Measurements from ENCODE around the gene ZNF621.

The ZNF621 gene

DNA sequence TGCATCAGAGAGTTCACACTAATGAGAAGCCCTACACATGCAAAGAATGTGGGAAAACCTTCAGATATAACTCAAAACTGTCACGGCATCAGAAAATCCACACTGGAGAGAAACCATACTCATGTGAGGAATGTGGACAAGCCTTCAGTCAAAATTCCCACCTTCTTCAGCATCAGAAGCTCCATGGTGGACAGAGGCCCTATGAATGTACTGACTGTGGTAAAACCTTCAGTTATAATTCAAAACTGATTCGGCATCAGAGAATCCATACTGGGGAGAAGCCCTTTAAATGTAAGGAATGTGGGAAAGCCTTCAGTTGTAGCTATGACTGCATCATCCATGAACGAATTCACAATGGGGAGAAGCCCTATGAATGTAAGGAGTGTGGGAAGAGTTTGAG is 37.6 kb upstream of the ZNF621 start:
- Histone ChIP-seq H3K79me2 (ENCODE audit: insufficient read depth, low read length) (no peaks in the 10 kb centered on the region), H3K36me3 (ENCODE audit: insufficient read depth, low read length) (peaks cover 12% of the 10 kb centered on the region; the same call in 1 of the 2 replicates), H3K9ac (ENCODE audit: low read depth, low read length, poor library complexity, severe bottlenecking) (no peak overlapping the region), H4K20me1 (ENCODE audit: insufficient read depth, low read length, poor library complexity, severe bottlenecking) (no peaks in the 10 kb centered on the region), H3K9me3 (ENCODE audit: insufficient read depth, low read depth, low read length) (peaks cover 16% of the 10 kb centered on the region; the same call in 1 of the 2 replicates), H3K4me1 (ENCODE audit: insufficient read depth, low read length, poor library complexity, severe bottlenecking) (no peaks in the 10 kb centered on the region), H3K27me3 (ENCODE audit: insufficient read depth, low read length, poor library complexity, severe bottlenecking) (no peaks in the 10 kb centered on the region), H3K4me3 (ENCODE audit: low read length, poor library complexity, severe bottlenecking) (no peak overlapping the region), H3K4me2 (ENCODE audit: low read depth, low read length, poor library complexity, severe bottlenecking) (no peak overlapping the region), H3F3A (ENCODE audit: low read depth) (no peaks in the 10 kb centered on the region), H3K9me2 (replicated peaks; ENCODE audit: low read depth, low read length) (no peaks in the 10 kb centered on the region), H2AFZ (ENCODE audit: low read length) (no peak overlapping the region)
- TF ChIP-seq EZH2phosphoT487 (IDR thresholded peaks at IDR 0.05; ENCODE audit: borderline replicate concordance): no peak
- TF ChIP-seq, protein P1, sequence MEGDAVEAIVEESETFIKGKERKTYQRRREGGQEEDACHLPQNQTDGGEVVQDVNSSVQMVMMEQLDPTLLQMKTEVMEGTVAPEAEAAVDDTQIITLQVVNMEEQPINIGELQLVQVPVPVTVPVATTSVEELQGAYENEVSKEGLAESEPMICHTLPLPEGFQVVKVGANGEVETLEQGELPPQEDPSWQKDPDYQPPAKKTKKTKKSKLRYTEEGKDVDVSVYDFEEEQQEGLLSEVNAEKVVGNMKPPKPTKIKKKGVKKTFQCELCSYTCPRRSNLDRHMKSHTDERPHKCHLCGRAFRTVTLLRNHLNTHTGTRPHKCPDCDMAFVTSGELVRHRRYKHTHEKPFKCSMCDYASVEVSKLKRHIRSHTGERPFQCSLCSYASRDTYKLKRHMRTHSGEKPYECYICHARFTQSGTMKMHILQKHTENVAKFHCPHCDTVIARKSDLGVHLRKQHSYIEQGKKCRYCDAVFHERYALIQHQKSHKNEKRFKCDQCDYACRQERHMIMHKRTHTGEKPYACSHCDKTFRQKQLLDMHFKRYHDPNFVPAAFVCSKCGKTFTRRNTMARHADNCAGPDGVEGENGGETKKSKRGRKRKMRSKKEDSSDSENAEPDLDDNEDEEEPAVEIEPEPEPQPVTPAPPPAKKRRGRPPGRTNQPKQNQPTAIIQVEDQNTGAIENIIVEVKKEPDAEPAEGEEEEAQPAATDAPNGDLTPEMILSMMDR (conservative IDR thresholded peaks at IDR 0.05; ENCODE audit: low read length): no peak

DNA sequence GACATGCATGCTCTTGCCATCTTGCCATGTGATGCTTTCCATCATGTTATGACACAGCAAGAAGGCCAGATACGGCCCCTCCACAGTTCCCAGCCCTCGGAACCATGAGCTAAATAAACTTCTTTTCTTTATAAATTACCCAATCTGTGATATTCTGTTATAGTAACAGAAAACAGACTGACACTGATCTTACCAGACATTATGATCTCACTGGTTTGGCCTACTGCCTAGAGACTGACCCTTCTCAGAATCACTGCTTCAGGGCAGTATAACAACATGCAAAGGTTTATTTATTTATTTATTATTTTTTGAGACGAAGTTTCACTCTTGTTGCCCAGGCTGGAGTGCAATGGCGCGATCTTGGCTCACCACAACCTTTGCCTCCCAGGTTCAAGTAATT is 33.8 kb upstream of the ZNF621 start:
- no peaks in the 10 kb centered on the region for H3K27me3 ChIP-seq (ENCODE audit: insufficient read depth, low read length, poor library complexity, severe bottlenecking)
- H3K9me3 ChIP-seq (ENCODE audit: insufficient read depth, low read depth, low read length): peaks cover 16% of the 10 kb centered on the region; the same call in 1 of the 2 replicates
- H3K79me2 ChIP-seq (ENCODE audit: insufficient read depth, low read length): no peaks in the 10 kb centered on the region
- TF ChIP-seq, protein P1 (conservative IDR thresholded peaks at IDR 0.05; ENCODE audit: low read length): no peak
- H3F3A ChIP-seq (ENCODE audit: low read depth): no peaks in the 10 kb centered on the region
- H3K36me3 ChIP-seq (ENCODE audit: insufficient read depth, low read length): peaks cover 12% of the 10 kb centered on the region; the same call in 1 of the 2 replicates
- H3K4me1 ChIP-seq (ENCODE audit: insufficient read depth, low read length, poor library complexity, severe bottlenecking): no peaks in the 10 kb centered on the region
- H4K20me1 ChIP-seq (ENCODE audit: insufficient read depth, low read length, poor library complexity, severe bottlenecking): no peaks in the 10 kb centered on the region
- no peak overlapping the region for H3K4me3 ChIP-seq (ENCODE audit: low read length, poor library complexity, severe bottlenecking)
- no peaks in the 10 kb centered on the region for H3K9me2 ChIP-seq (replicated peaks; ENCODE audit: low read depth, low read length)
- no peak overlapping the region for H2AFZ ChIP-seq (ENCODE audit: low read length)
- no peak overlapping the region for H3K4me2 ChIP-seq (ENCODE audit: low read depth, low read length, poor library complexity, severe bottlenecking)
- no peak overlapping the region for H3K9ac ChIP-seq (ENCODE audit: low read depth, low read length, poor library complexity, severe bottlenecking)

DNA sequence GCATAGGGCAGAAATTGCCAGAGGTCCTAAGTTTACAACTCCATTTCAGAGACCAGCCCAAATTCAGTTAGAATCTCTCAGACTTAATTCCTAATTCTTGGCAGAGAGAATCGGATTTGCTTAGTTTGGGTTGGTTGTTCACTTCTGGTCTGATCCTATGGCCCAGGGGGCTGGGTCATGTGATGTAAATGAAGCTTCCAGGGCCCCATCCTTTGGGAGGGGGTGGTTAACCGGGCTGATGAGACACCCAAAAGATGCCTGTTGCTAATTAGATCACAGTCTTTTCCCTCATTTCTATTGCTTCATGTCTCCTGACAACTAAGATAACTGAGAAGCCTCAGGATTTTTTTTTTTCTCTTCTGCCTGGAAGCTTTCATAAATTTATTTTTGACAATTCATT is 30.1 kb upstream of the ZNF621 start:
- Histone ChIP-seq H3K9ac (ENCODE audit: low read depth, low read length, poor library complexity, severe bottlenecking) (no peak overlapping the region), H3K4me3 (ENCODE audit: low read length, poor library complexity, severe bottlenecking) (no peak overlapping the region), H3K4me1 (ENCODE audit: insufficient read depth, low read length, poor library complexity, severe bottlenecking) (no peaks in the 10 kb centered on the region), H3K4me2 (ENCODE audit: low read depth, low read length, poor library complexity, severe bottlenecking) (no peak overlapping the region), H3K79me2 (ENCODE audit: insufficient read depth, low read length) (no peaks in the 10 kb centered on the region), H3F3A (ENCODE audit: low read depth) (no peaks in the 10 kb centered on the region), H3K36me3 (ENCODE audit: insufficient read depth, low read length) (no peaks in the 10 kb centered on the region), H4K20me1 (ENCODE audit: insufficient read depth, low read length, poor library complexity, severe bottlenecking) (no peaks in the 10 kb centered on the region), H2AFZ (ENCODE audit: low read length) (no peak overlapping the region), H3K9me2 (replicated peaks; ENCODE audit: low read depth, low read length) (no peaks in the 10 kb centered on the region), H3K27me3 (ENCODE audit: insufficient read depth, low read length, poor library complexity, severe bottlenecking) (no peaks in the 10 kb centered on the region), H3K9me3 (ENCODE audit: insufficient read depth, low read depth, low read length) (no peaks in the 10 kb centered on the region)
- TF ChIP-seq, protein P1 (conservative IDR thresholded peaks at IDR 0.05; ENCODE audit: low read length): no peak
- TF ChIP-seq EZH2phosphoT487 (IDR thresholded peaks at IDR 0.05; ENCODE audit: borderline replicate concordance): no peak
